Fibroblast of skin of back (primary cell): ENCODE measurements around the gene NOX5.

Experiments
- DNase-seq: peaks from one replicate; pipeline ENCODE4 v3.0.0-alpha.2; 2013

Gene NOX5

DNA sequence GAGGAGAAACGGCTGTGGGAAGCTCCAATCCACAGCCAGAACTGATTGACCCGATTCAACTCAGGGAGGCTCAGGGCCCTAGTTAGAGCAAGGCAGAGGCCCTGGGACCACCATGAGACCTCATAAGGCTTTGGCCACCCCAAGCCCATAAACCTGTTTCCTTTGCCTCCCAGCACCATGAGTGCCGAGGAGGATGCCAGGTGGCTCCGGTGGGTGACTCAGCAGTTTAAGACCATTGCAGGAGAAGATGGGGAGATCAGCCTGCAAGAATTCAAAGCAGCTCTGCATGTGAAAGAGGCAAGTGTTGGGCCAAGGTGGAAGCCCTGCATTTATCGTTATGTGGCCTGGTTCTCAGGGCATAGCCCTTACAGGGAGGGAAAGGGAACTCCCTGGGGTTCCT, 11.9 kb downstream of the NOX5 start:
- no peak for DNase-seq

DNA sequence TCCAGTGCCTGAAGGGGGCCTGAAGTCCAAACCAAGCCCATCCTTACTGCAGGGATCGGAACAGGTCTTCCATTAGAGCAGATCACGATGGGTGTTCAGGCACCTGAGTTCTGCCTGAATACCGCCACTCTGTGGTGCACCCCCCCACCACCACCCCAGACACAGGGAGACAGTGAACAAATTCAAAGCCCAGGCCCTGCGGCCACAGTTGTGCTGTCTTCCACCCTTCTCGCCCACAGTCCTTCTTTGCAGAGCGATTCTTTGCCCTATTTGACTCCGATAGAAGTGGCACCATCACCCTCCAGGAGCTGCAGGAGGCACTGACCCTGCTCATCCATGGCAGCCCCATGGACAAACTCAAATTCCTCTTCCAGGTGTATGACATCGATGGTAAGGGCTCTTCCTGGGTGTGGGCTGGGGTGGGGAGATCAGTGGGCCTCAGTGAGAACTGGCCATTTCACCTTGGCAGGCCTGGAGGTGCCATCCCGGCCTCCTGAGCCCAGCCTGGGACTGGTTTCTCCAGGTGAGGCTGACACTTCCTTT, 13.6 kb downstream of the NOX5 start:
- no peak for DNase-seq

DNA sequence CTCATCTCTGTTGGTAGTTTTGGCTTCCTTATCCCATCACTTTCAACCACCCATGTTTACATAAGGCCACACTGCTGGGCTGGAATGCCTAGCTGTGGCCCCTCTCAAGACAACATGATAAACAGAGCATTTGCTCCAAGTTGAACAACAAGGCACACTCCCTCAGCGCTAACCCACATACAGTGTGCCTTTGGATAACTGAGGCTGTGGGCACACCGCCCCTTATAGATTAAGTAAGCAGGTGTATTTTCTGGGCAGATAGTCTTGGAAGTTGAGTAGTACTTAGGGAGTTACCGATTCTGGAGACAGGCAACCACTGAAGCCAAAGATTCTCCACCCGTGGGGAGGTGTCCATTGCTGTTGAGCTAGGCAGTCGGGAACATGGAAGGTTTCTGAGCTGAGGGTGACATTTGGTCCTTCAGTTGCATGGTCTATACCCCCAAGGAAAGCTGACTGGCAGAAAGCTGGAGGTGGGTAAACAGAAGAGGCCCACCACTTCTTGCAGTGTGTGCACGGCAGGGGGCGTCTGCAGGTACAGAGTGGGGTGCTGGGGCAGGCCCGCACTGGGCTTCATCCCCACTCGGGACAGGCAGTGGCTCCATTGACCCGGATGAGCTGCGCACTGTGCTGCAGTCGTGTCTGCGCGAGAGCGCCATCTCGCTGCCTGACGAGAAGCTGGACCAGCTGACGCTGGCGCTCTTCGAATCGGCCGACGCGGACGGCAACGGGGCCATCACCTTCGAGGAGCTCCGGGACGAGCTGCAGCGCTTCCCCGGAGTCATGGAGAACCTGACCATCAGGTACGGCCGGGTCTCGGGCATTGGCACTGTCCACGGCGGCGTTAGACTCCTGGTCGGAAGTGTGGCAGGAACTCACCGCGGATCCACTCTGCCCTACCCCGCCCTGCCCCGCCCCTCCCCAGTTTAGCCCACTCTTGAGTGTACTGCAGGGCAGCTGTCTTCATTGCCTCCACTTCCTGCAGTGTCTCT, 16.8 kb downstream of the NOX5 start:
- peak; percentile 29 for DNase-seq

DNA sequence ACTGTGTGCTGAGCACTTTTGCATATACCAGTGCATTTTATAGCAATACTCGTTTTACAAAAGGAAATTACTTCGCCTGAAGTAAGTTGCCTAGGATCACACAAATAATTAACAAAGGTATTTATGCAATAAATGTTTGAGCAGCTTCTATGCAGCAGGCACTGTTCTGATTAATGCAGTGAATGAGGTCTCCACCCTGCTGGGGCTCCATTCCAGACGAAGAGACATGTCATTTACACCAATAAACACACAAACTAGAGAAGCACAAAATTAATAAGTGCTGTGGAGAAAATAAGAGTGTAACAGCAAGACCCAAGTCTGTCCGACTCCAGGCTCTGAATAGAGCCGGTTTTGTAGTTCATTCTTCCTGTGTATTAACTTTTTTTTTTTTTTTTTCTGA, 17.5 kb downstream of the NOX5 start:
- no peak for DNase-seq

DNA sequence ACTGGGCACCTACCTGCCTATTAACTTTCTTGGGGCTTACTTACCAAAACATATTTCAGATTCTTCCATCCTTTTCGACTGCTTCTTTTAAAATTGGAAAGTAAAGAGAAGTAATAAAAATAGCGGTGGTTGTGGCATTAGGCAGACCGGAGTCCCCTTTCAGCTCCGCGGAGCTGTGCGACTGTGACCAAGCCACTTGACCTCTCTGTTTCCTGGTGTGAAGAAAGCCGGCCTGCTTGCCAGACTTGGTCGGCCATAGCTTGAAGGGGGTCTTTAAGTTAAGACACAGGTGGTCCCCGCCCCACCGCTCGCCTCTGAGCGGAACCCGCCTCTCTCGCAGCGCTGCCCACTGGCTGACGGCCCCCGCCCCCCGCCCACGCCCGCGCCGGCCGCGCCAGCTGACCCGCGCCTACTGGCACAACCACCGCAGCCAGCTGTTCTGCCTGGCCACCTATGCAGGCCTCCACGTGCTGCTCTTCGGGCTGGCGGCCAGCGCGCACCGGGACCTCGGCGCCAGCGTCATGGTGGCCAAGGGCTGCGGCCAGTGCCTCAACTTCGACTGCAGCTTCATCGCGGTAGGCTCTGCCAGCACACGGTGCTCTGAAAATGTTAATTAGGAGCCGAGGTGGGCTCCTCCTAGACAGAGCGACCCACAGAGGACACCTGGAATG, 18.3 kb downstream of the NOX5 start:
- no peak for DNase-seq

DNA sequence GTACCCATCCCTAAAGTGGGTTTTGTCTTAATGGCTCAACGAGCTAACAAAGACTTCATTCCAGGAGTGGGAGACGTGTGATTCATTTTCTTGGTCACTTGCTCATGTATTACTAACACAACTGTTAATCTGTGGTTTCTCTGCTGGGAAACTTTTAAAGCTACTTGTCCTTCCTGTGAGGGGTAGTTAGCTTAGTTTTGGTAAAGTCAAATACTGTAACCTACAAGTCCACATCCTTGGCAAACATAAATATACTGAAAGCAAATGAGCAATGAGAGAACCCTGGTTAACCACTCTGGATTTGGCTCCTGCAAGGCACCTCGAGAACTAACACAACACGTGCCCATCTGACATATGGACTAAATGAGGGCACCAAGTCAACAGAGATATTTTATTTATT, 19.9 kb downstream of the NOX5 start:
- DNase-seq, result peak; percentile 88

DNA sequence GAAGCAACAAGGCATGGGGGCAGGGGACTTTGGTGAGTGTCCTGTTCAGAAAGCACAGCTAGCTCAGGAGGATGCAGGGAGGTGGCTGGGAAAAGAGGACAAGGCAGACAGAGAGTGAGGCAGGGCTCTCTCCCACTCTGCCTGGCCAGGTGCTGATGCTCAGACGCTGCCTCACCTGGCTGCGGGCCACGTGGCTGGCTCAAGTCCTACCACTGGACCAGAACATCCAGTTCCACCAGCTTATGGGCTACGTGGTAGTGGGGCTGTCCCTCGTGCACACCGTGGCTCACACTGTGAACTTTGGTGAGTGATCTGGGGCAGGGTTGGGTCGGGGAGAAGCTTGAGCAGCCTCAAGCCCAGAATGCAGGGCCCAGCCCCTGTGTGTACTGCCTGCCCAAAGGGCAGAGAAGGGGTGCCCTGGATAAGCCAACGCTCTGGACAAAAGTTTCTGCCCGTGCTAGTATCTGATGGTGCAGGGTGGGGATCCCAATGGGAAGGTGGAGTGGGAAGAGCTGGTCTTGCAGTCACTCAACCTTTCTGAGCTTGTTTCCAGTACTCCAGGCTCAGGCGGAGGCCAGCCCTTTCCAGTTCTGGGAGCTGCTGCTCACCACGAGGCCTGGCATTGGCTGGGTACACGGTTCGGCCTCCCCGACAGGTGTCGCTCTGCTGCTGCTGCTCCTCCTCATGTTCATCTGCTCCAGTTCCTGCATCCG, 20.9 kb downstream of the NOX5 start:
- no peak for DNase-seq

DNA sequence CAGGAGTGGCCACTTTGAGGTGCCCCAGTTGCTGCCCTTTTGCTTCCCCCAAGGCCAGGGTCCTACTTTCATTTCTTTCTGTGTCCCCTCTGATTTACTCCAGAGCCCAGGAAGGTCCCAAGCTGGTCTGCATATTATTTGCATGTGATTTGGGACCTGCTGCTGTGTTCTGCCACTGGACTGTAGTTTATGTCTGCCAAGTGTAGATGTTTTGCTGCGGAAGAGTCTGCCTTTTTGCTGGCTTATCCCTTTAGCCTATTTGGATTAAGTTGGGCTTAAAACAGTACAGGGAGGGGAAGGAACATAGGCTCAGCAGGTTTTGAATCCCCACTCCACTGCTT, 21.4 kb downstream of the NOX5 start:
- no peak for DNase-seq

DNA sequence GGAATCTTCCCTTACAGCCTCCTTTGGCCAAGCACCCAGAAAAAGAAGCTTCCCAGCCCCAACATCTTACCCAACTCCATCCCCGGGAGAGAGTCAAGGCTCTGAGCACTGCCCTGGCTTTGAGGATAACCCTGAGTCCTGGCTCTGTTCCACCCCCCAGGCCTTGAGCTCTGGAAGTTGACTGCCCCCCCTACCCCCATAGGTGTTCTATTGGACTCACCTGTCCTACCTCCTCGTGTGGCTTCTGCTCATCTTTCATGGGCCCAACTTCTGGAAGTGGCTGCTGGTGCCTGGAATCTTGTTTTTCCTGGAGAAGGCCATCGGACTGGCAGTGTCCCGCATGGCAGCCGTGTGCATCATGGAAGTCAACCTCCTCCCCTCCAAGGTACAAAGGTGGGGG, 22.3 kb downstream of the NOX5 start:
- DNase-seq, result no peak

DNA sequence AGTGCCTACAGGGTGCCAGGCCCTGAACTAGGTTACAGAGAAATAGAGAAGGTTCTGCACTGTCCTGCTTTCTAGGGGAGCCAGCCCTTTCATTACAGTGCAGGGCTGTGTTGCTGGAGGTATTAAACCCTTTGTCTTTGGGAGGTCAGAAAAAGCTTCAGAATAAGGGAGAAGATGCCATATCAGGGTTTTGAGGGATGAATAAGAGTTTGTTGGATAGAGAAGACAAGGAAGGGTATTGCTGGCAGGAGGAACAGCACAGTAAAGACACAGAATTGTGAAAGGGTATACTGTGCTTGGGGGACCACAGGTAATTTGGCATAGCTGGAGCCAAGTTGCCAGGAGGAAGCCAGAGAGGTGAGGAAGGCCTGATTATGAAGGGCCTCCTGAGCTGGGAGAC, 23.0 kb downstream of the NOX5 start:
- DNase-seq, result no peak

DNA sequence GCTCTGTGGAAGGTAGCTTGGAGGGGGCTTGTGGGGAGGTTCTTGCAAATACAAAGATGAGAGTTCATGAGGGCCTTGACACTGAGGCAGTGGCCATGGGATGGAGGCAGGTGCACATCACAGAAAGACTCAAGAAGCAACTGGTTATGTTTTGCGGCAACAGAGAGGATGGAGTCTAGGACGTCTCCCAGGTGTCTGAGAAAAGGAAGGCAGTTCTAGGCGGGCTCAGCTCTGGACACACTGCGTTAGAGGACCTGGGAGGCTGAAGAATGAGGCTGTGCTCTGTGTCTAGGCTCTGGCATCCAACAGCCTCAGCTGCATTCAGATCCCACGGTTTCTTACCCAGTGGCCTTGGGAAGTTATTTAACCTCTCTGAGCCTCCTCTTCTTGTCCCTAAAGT, 23.5 kb downstream of the NOX5 start:
- no peak for DNase-seq

DNA sequence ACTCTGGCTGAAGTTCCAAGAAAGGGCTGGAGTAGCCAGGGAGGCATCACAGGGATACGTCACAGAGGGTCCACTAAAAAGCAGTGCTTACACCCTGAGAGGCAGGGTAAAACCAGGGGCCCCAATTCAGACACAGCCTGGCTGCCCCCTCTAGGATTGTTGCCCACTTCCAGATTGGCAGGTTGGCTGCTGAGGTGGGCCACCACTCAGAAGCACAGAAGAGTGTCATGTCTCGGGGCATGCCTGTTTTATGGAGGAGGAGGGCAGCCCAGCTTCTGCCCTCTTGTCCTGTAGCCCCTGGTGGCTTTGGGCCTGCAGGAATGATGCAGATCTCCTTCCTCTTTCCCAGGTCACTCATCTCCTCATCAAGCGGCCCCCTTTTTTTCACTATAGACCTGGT, 24.0 kb downstream of the NOX5 start:
- DNase-seq, result no peak

DNA sequence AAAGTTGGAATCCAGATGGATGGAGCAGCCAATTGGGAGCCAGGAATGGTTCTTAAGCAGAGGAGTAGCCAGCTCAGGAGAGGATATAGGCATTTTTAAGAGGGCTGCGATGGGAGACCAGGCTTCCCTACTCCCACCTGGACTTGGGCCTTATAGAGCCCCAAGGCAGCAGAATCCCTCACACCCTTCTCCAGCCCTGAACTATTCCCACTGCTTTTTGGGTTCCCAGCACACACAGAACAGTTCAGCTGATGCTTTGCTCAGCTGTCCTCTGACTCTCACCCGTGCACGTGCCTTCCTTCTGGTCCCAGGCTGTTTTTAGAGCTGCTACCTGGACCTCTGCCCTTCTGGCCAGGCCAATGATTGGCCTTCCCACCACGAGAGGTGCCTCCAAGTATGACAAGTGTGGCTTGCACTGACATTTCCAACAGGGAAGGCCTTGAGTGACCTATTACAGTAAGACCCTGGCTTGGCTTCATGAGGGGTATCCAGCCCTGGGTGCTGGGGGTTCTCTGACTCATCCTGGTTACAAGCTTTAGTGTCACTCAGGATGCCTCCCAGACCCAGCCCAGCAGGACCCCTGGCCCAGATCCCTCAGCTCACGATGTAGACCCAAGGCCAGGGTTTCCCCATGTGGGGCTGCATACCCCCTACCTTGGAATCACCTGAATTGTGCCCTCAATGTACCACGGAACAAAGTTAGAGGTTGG, 25.2 kb downstream of the NOX5 start:
- DNase-seq, result no peak

DNA sequence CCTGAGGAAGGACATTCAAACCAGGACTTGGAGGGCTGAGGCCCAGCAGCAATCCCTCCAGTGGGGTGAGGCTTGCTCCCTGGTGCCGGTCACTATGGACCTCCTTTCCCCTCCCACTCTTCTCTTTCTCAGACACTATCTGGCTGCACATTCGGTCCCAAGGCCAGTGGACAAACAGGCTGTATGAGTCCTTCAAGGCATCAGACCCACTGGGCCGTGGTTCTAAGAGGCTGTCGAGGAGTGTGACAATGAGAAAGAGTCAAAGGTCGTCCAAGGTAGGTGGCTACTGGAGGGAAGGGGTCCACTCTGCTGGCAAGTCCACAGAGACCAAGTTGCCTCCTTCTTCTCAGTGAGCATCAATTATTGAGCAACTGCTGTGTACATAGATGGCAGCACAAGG, 28.0 kb downstream of the NOX5 start:
- DNase-seq, result no peak

DNA sequence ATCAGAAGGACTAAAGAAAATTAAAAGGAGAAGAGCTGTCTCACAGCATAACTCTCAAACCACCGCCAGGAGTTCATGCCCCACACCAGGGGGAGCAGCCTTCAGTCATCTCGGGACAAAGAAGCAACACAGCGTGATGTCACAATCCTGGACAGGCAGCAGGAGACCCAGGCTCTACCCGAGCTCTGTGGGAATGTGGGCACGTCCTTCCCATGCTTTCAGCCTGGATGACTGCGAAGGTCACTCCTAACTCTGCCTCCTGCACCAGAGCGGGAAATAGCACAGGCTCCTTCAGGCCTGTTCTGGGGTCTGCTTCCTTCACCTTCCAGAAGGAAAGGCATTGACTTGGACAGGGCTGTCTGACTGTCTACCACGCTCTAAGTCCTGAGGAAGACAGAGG, 31.3 kb downstream of the NOX5 start:
- peak; percentile 72 for DNase-seq

DNA sequence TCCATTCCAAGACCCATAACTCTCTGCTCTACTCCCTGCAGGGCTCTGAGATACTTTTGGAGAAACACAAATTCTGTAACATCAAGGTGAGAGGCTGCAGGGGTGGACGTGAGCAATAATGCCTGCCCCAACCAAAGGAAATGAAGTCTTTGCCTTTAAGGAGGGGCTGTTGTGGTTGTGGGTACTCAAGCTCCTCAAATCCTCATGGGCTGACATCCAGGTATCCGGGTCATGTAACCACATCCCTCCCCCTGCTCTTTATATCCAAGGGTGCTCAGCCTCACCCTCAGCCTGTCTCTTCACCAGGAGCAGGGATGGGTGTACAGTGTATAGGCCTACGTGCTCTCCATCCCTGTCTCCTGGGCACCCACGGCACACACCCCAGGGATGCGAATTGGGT, 32.3 kb downstream of the NOX5 start:
- DNase-seq, result no peak

DNA sequence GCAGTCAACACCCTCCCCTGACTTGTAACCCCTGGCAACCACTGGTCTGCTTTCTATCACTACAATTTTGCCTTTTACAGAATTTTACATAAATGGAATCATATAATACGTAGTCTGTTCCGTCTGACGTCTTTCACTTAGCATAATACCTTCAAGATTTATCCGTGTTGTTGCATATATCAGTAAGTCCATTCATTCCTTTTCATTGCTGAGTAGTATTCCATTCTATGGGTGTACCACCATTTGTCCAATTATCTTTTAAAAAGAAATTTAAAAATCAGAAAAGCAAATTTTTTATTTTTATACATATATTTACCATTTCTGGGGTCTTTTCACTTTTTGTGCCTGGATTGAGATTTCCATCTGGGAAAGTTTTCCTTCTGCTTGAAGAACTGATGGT, 35.5 kb downstream of the NOX5 start:
- no peak for DNase-seq

DNA sequence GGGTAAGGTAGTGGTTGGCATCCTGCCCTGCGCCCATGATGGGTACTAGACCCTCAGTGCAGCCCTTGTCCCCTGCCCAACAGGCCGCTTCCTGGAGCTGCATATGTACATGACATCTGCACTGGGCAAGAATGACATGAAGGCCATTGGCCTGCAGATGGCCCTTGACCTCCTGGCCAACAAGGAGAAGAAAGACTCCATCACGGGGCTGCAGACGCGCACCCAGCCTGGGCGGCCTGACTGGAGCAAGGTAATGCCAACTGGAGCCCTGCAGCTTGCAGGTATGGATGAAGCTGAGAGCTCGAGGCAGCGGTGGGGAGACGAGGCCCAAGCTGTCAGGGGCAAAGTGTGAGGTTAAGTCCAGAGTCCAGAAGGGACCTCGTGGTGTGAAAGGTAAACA, 40.8 kb downstream of the NOX5 start:
- no peak for DNase-seq

DNA sequence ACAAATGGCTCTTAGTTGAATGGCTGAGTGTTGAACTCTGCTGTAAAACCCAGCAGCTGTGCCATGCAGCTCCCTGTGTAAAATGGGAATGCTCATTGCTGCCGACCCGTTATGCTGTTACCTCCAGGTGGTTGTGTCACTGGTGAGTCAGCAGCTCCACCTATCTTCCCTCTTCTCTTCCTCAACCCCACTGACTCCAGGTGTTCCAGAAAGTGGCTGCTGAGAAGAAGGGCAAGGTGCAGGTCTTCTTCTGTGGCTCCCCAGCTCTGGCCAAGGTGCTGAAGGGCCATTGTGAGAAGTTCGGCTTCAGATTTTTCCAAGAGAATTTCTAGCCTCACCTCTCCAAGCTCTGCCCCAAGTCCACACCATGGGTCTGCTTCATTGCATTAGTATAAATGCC, 41.9 kb downstream of the NOX5 start:
- DNase-seq, result no peak

DNA sequence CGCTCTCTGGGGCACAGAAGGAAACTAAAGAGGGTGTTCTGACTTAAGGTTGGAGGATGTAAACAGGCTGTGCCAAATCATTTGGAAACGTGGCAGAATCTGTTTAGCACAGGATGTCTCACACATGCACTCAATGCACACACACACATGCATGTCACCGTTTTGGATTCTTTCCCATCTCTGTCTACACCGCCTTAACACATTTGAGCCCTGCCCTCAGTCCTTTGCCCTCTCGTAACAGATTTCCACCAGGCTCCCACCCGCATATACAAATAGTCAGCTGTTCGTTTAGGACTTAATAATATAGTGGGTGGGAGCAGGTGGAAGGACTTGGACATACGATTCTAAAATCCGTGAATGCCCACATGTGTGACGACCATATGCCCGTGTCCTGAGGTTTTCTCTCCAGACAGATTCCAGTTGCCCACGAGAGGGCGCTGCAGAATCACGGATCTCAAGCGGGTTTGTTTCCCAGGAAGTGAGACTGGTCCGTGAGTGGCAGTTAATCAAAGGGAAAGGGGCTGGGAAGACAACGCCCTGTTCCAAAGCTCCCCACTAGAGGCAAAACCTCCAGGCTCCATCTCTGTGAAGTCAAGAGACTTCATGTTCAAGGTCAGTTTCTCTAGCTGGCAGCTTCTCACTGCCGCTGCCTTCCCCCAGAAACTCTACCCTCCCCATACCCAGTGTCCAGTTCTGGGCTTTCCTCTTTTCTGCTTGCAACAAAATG, 44.5 kb downstream of the NOX5 start:
- peak; percentile 85 for DNase-seq

DNA sequence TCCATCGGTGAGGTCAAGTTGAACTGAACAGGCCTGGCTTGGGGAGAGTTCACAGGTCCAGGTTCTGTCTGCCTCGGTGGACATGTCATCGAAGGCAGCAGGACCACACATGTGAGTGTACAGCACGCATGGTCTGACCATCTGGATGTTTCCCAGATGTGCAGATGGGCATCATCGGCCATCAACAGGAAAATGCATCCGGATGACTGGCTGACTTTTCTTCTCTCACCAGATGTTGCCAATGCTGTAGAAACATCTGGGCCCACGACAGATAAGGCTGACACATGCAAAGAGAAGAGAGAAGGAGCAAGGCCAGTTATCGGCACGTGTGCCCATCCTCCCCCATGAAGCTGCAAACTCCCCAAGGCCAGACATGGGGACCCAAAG, 45.1 kb downstream of the NOX5 start:
- DNase-seq, result no peak

DNA sequence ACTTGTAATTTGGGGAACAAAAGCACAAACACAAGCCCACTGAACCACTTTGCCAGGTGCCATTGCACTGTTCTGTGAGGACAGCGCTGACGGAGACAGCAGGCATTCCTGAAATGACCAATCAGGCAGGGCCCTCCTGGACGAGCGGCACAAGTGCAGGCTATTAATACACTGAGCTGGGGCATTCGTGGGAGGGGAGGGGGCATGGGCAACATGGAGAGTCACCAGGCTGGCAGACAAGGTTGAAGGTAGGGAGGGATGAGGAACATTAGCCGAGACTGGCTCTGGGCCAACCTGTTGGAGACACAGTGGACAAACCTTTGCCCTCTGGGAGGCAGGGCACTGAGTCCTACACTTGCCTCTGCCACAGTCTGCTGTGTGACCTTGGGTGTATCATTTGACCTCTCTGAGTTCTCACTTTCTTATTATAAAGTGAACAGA, 45.6 kb downstream of the NOX5 start:
- no peak for DNase-seq
